K562 (cell line): ENCODE measurements around the gene MGAT1. TPM values are rescaled to one million over a fixed set of nuclear protein-coding genes. Genes with fewer than 3 reads are reported as not detected.
A peak's percentile ranks its signal among the peaks of the same experiment; 100 is the strongest.

Source experiments
- AFF1 ChIP-seq, 2 experiments: fragments of 450-650 bp; IDR thresholded peaks; 2 replicates each; pipeline ENCODE4 v1.6.1; 2018; ENCODE audit warnings: mild to moderate bottlenecking in 2 of 2, low read depth in 1 of 2; ENCODE audit not compliant: partially characterized antibody in 2 of 2
- BRD4 ChIP-seq: fragments of 200-600 bp; sonication (generic); IDR thresholded peaks from 2 replicates; pipeline ENCODE4 v1.6.1; 2017; ENCODE audit warnings: inconsistent platforms
- HINFP ChIP-seq: fragments of 450-650 bp; conservative IDR thresholded peaks from 2 replicates; pipeline ENCODE4 v1.6.1; 2016; ENCODE audit warnings: missing genetic modification characterization, low read depth, mild to moderate bottlenecking, control low read depth, missing compliant biosample characterization
- L3MBTL2 ChIP-seq: fragments of 450-650 bp; IDR thresholded peaks from 2 replicates; pipeline ENCODE4 v1.6.1; 2016; ENCODE audit warnings: mild to moderate bottlenecking, moderate library complexity
- POLR2A ChIP-seq: fragments of 450-650 bp; conservative IDR thresholded peaks from 2 replicates; pipeline ENCODE4 v1.6.1; 2016
- POLR3G ChIP-seq: IDR thresholded peaks from 2 replicates; pipeline ENCODE4 v1.6.1; 2011; ENCODE audit not compliant: insufficient read length, insufficient replicate concordance; ENCODE audit errors: extremely low read depth
- PREB ChIP-seq: sonication (generic); formaldehyde crosslinking; IDR thresholded peaks from 2 replicates; pipeline ENCODE4 v1.8.1; 2023; ENCODE audit warnings: mild to moderate bottlenecking, missing genetic modification reagents
- STAT6 ChIP-seq: sonication (generic); formaldehyde crosslinking; IDR thresholded peaks from 2 replicates; pipeline ENCODE4 v1.8.1; 2023; ENCODE audit warnings: mild to moderate bottlenecking, missing genetic modification reagents
- ZNF586 ChIP-seq: fragments of 450-650 bp; formaldehyde crosslinking; conservative IDR thresholded peaks from 2 replicates; pipeline ENCODE4 v1.4.0; 2020; ENCODE audit warnings: mild to moderate bottlenecking, moderate library complexity
- ZNF75A ChIP-seq: fragments of 450-650 bp; formaldehyde crosslinking; IDR thresholded peaks from 2 replicates; pipeline ENCODE4 v1.4.0; 2020; ENCODE audit warnings: mild to moderate bottlenecking
- polyA plus RNA-seq, 8 experiments: library from polyadenylated mRNA; depleted of rRNA in 4 of 8; stranded (reverse) in 5 of 8; unstranded in 3 of 8; fragments of >200 nt; fragmentation: Nextera tagmentation in 2 of 8; fragmentation: Illumina TruSeq in 1 of 8; extraction: Ambion mirVana in 2 of 8; extraction: Trizol in 1 of 8; gene quantifications; 2 replicates each; pipeline versions ENCODE4 v1.2.1 to v1.2.3, GENCODE V29; 2011 to 2014; ENCODE audit warnings: inconsistent platforms in 1 of 8, missing spikeins in 1 of 8
- total RNA-seq, 7 experiments: library from RNA; depleted of rRNA in 6 of 7; stranded (reverse); fragments of >200 nt in 6 of 7; fragmentation: Illumina TruSeq in 2 of 7; extraction: Trizol in 2 of 7; gene quantifications; 2 replicates each; pipeline versions ENCODE4 v1.2.1 to v1.2.3, GENCODE V29; 2011 to 2021; ENCODE audit warnings: low replicate concordance in 1 of 7
- TF ChIP-seq, protein P1 (sequence below): fragments of 250-450 bp; sonication (Bioruptor Pico); IDR thresholded peaks from 2 replicates; pipeline ENCODE4 v1.5.0; 2022; ENCODE audit warnings: mild to moderate bottlenecking
- TF ChIP-seq, protein P2 (sequence below): fragments of 250-450 bp; sonication (Bioruptor Pico); IDR thresholded peaks from 2 replicates; pipeline ENCODE4 v1.9.0; 2021; ENCODE audit warnings: mild to moderate bottlenecking
- TF ChIP-seq, protein P3 (sequence below): sonication (generic); formaldehyde crosslinking; IDR thresholded peaks from 2 replicates; pipeline ENCODE4 v1.8.1; 2022; ENCODE audit warnings: missing genetic modification reagents

Gene MGAT1
- total and polyA plus RNA-seq, 9 of the 15 experiments (the other 6 are each of a cell fraction or from before 2014, with no cell fraction given) = 3.9 to 82.7 (median 44.5) TPM

- TF ChIP-seq L3MBTL2 (peak; percentile 96), ZNF586 (CRISPR knock-in tag) (no peak), STAT6 (CRISPR knock-in tag) (no peak), POLR3G (no peak), HINFP (tag) (no peak), PREB (CRISPR knock-in tag) (no peak), AFF1 (IDR thresholded peaks at IDR 0.05; ENCODE audit: low read depth in 1 of 2, partially characterized antibody in 2 of 2) (peak in 1 of 2 experiments; percentile 85), POLR2A (peak; percentile 98), ZNF75A (no peak), BRD4 (0 out of 2 replicates have a peak, but pooled peaks have one; percentile 57)
- TF ChIP-seq, protein P1, sequence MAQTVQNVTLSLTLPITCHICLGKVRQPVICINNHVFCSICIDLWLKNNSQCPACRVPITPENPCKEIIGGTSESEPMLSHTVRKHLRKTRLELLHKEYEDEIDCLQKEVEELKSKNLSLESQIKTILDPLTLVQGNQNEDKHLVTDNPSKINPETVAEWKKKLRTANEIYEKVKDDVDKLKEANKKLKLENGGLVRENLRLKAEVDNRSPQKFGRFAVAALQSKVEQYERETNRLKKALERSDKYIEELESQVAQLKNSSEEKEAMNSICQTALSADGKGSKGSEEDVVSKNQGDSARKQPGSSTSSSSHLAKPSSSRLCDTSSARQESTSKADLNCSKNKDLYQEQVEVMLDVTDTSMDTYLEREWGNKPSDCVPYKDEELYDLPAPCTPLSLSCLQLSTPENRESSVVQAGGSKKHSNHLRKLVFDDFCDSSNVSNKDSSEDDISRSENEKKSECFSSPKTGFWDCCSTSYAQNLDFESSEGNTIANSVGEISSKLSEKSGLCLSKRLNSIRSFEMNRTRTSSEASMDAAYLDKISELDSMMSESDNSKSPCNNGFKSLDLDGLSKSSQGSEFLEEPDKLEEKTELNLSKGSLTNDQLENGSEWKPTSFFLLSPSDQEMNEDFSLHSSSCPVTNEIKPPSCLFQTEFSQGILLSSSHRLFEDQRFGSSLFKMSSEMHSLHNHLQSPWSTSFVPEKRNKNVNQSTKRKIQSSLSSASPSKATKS (CRISPR knock-in tag) = no peak; the same call in 1 of the 2 replicates
- TF ChIP-seq, protein P2, sequence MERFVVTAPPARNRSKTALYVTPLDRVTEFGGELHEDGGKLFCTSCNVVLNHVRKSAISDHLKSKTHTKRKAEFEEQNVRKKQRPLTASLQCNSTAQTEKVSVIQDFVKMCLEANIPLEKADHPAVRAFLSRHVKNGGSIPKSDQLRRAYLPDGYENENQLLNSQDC = no peak
- TF ChIP-seq, protein P3, sequence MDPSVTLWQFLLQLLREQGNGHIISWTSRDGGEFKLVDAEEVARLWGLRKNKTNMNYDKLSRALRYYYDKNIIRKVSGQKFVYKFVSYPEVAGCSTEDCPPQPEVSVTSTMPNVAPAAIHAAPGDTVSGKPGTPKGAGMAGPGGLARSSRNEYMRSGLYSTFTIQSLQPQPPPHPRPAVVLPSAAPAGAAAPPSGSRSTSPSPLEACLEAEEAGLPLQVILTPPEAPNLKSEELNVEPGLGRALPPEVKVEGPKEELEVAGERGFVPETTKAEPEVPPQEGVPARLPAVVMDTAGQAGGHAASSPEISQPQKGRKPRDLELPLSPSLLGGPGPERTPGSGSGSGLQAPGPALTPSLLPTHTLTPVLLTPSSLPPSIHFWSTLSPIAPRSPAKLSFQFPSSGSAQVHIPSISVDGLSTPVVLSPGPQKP = no peak
Observed at GRCh38 chr5:180810210-180810958, 7.8 kb upstream of the MGAT1 start (continued).
